ENCODE data around the gene MGAT4A.
A peak's percentile ranks its signal among the peaks of the same experiment; 100 is the strongest.
"Not testable (repeated sequence)": the region's sequence is repeated elsewhere in the genome, so short reads cannot be mapped to it uniquely, and the experiment has no call there.

The MGAT4A gene

GRCh38 chr2:98759338-98759737 is 28.4 kb upstream of the MGAT4A start:
- no peak for DNase-seq

GRCh38 chr2:98757904-98758421 is 27.0 kb upstream of the MGAT4A start:
- DNase-seq = peak; percentile 48

GRCh38 chr2:98753801-98754200 is 22.9 kb upstream of the MGAT4A start:
- DNase-seq = no peak

GRCh38 chr2:98752711-98753110 is 21.8 kb upstream of the MGAT4A start:
- DNase-seq = not testable (repeated sequence)

GRCh38 chr2:98751748-98752147 is 20.8 kb upstream of the MGAT4A start:
- no peak for DNase-seq

- DNase-seq = no peak
These were observed 19.8 kb upstream of the MGAT4A start for GRCh38 chr2:98750593-98751282.

- no peak for DNase-seq
These were observed 18.1 kb upstream of the MGAT4A start for GRCh38 chr2:98749066-98749450.

GRCh38 chr2:98748292-98749065 is 17.5 kb upstream of the MGAT4A start:
- no peak for DNase-seq

GRCh38 chr2:98747888-98748287 is 17.0 kb upstream of the MGAT4A start:
- no peak for DNase-seq

GRCh38 chr2:98746426-98746825 is 15.5 kb upstream of the MGAT4A start:
- DNase-seq = no peak

GRCh38 chr2:98744595-98744994 is 13.7 kb upstream of the MGAT4A start:
- DNase-seq = no peak

GRCh38 chr2:98743835-98744234 is 12.9 kb upstream of the MGAT4A start:
- no peak for DNase-seq

GRCh38 chr2:98739020-98739419 is 8.1 kb upstream of the MGAT4A start:
- DNase-seq = no peak

- DNase-seq = no peak
These were observed 7.4 kb upstream of the MGAT4A start for GRCh38 chr2:98738304-98738703.

- no peak for DNase-seq
These were observed 6.9 kb upstream of the MGAT4A start for GRCh38 chr2:98737848-98738247.

GRCh38 chr2:98736464-98736889 is 5.5 kb upstream of the MGAT4A start:
- no peak for DNase-seq

GRCh38 chr2:98734823-98735260 is 3.9 kb upstream of the MGAT4A start:
- DNase-seq = no peak

GRCh38 chr2:98734162-98734561 is 3.2 kb upstream of the MGAT4A start:
- no peak for DNase-seq

- no peak for DNase-seq
These were observed 1.6 kb upstream of the MGAT4A start for GRCh38 chr2:98732430-98733051.

GRCh38 chr2:98731894-98732349 is 990 bp upstream of the MGAT4A start:
- DNase-seq = no peak

- peak; percentile 65 for DNase-seq
These were observed 258 bp downstream of the MGAT4A start for GRCh38 chr2:98730707-98731040.

- DNase-seq = peak; percentile 60
These were observed 752 bp downstream of the MGAT4A start for GRCh38 chr2:98730053-98730706.

- DNase-seq = no peak
These were observed 1.3 kb downstream of the MGAT4A start for GRCh38 chr2:98729652-98730051.
